ENCODE measurements around the gene ACCSL. TPM values are rescaled to one million over a fixed set of nuclear protein-coding genes. Genes with fewer than 3 reads are reported as not detected.

Gene ACCSL
- total and polyA plus RNA-seq, 2 donors (not counting 1 experiment from before 2014, with no cell fraction given) = not detected

- H3K27ac ChIP-seq (ENCODE audit: low read length in 2 of 2) = no peak overlapping the region
- H2AFZ ChIP-seq (ENCODE audit: insufficient read depth, low read depth, low read length, poor library complexity, severe bottlenecking) = no peak overlapping the region
- peaks cover 0 to 4% (median 0%) of the 10 kb centered on the region in 4 experiments for H3K27me3 ChIP-seq (replicated peaks in 1 of 4; ENCODE audit: control extremely low read depth in 1 of 4, control insufficient read depth in 3 of 4, insufficient read depth in 4 of 4, low read length in 3 of 4)
- no peaks in the 10 kb centered on the region for H3K4me1 Mint-ChIP-seq
- no CpG with 5 or more reads among the region's 2 CpGs for WGBS (ENCODE audit: insufficient coverage)
- H3K4me3 ChIP-seq (ENCODE audit: control extremely low read depth in 1 of 5, extremely low read depth in 1 of 5, insufficient read depth in 1 of 5, low read depth in 2 of 5, low read length in 4 of 5) = no peak overlapping the region
- H3K9ac ChIP-seq (ENCODE audit: low read length) = no peak overlapping the region
- H3K36me3 ChIP-seq (replicated peaks in 1 of 2; ENCODE audit: control extremely low read depth in 1 of 2, control insufficient read depth in 1 of 2, extremely low read depth in 1 of 2, insufficient read depth in 2 of 2, low read length in 1 of 2) = no peaks in the 10 kb centered on the region
- intact Hi-C loops (cut with micrococcal nuclease) = no loop called here
- no peaks in the 10 kb centered on the region for H4K20me1 ChIP-seq (ENCODE audit: control insufficient read depth, insufficient read depth, low read length, poor library complexity, severe bottlenecking)
- no peaks in the 10 kb centered on the region for H3K9me3 Mint-ChIP-seq (ENCODE audit: insufficient read depth)
- no peak overlapping the region for H3K27ac Mint-ChIP-seq
- ATAC-seq (ENCODE audit: low read depth) = no peak
- peaks cover 17% of the 10 kb centered on the region for H3K27me3 Mint-ChIP-seq
- no peak overlapping the region for H3K4me2 ChIP-seq (replicated peaks; ENCODE audit: low read depth, low read length, poor library complexity, severe bottlenecking)
- H3K4me1 ChIP-seq (ENCODE audit: control insufficient read depth in 2 of 2, insufficient read depth in 2 of 2, low read length in 2 of 2) = no peaks in the 10 kb centered on the region
- H3K79me2 ChIP-seq (ENCODE audit: control insufficient read depth, insufficient read depth, low read length) = no peaks in the 10 kb centered on the region
- no peak overlapping the region for H3K4me3 Mint-ChIP-seq
- no peak for DNase-seq
- CTCF ChIA-PET = no interaction called here
- TF ChIP-seq CTCF (IDR thresholded peaks at IDR 0.05) (no peak), EZH2 (IDR thresholded peaks at IDR 0.05; ENCODE audit: borderline replicate concordance, insufficient read depth, low read depth, low read length, poor library complexity, severe bottlenecking) (no peak)
- POLR2A ChIA-PET = no interaction called here
- peaks cover 0 to 7% (median 0%) of the 10 kb centered on the region in 3 donors for H3K9me3 ChIP-seq (ENCODE audit: control extremely low read depth in 1 of 3, control insufficient read depth in 2 of 3, insufficient read depth in 1 of 3, low read length in 2 of 3)
Measured at GRCh38 chr11:44000731-44001130, 47.0 kb upstream of the ACCSL start.

- no peaks in the 10 kb centered on the region for H4K20me1 ChIP-seq (ENCODE audit: control insufficient read depth, insufficient read depth, low read length, poor library complexity, severe bottlenecking)
- no peaks in the 10 kb centered on the region for H3K79me2 ChIP-seq (ENCODE audit: control insufficient read depth, insufficient read depth, low read length)
- 91% methylated on average over 7 of the region's 18 CpGs for WGBS (ENCODE audit: insufficient coverage)
- H3K9ac ChIP-seq (ENCODE audit: low read length) = no peak overlapping the region
- POLR2A ChIA-PET = interaction anchor here (0.7 kb wide), 1 partner anchor 7 kb away, joined by 9 read pairs; no protein-coding TSS in a partner anchor
- H3K27ac ChIP-seq (ENCODE audit: low read length in 2 of 2) = no peak overlapping the region
- no peak overlapping the region for H2AFZ ChIP-seq (ENCODE audit: insufficient read depth, low read depth, low read length, poor library complexity, severe bottlenecking)
- ATAC-seq (ENCODE audit: low read depth) = no peak
- intact Hi-C loops (cut with micrococcal nuclease) = no loop called here
- no peak overlapping the region for H3K4me3 ChIP-seq (ENCODE audit: control extremely low read depth in 1 of 5, extremely low read depth in 1 of 5, insufficient read depth in 1 of 5, low read depth in 2 of 5, low read length in 4 of 5)
- CTCF ChIA-PET = no interaction called here
- peaks cover 17% of the 10 kb centered on the region for H3K27me3 Mint-ChIP-seq
- no peaks in the 10 kb centered on the region for H3K4me1 ChIP-seq (ENCODE audit: control insufficient read depth in 2 of 2, insufficient read depth in 2 of 2, low read length in 2 of 2)
- peaks cover 0 to 3% (median 0%) of the 10 kb centered on the region in 3 donors for H3K9me3 ChIP-seq (ENCODE audit: control extremely low read depth in 1 of 3, control insufficient read depth in 2 of 3, insufficient read depth in 1 of 3, low read length in 2 of 3)
- H3K27me3 ChIP-seq (replicated peaks in 1 of 4; ENCODE audit: control extremely low read depth in 1 of 4, control insufficient read depth in 3 of 4, insufficient read depth in 4 of 4, low read length in 3 of 4) = peaks cover 0 to 4% (median 0%) of the 10 kb centered on the region in 4 experiments
- H3K4me3 Mint-ChIP-seq = no peak overlapping the region
- no peak overlapping the region for H3K27ac Mint-ChIP-seq
- H3K4me1 Mint-ChIP-seq = no peaks in the 10 kb centered on the region
- DNase-seq = no peak
- no peak overlapping the region for H3K4me2 ChIP-seq (replicated peaks; ENCODE audit: low read depth, low read length, poor library complexity, severe bottlenecking)
- H3K36me3 ChIP-seq (replicated peaks in 1 of 2; ENCODE audit: control extremely low read depth in 1 of 2, control insufficient read depth in 1 of 2, extremely low read depth in 1 of 2, insufficient read depth in 2 of 2, low read length in 1 of 2) = no peaks in the 10 kb centered on the region
- H3K9me3 Mint-ChIP-seq (ENCODE audit: insufficient read depth) = no peaks in the 10 kb centered on the region
- TF ChIP-seq EZH2 (IDR thresholded peaks at IDR 0.05; ENCODE audit: borderline replicate concordance, insufficient read depth, low read depth, low read length, poor library complexity, severe bottlenecking) (no peak), CTCF (IDR thresholded peaks at IDR 0.05) (no peak)
Measured at GRCh38 chr11:44002191-44003093, 45.3 kb upstream of the ACCSL start.

All from B cell (primary cell).